Endothelial cell of umbilical vein (primary cell): Measurements from ENCODE around the gene IER3. TPM values are rescaled to one million over a fixed set of nuclear protein-coding genes. Genes with fewer than 3 reads are reported as not detected.

Experiments used
- BruUV-seq: library from RNA; stranded (reverse); fragments of 400-500 nt; replicated peaks from 2 replicates; lab custom pipeline; 2021; lab: Mats Ljungman, UMichigan
- CTCF ChIA-PET: fragments of 300-600, 350-600 bp; sonication (Branson Sonifier 250); formaldehyde crosslinking; loops from one replicate; lab custom pipeline; 2021; ENCODE audit warnings: antibody characterized with exemption, inconsistent platforms; lab: Charles Lee
- POLR2A ChIA-PET: fragments of 300-600, 350-600 bp; sonication (Branson Sonifier 250); formaldehyde crosslinking; loops from one replicate; lab custom pipeline; 2021; ENCODE audit warnings: antibody characterized with exemption, inconsistent platforms; lab: Charles Lee
- DNase-seq: peaks from one replicate; pipeline ENCODE4 v3.0.0-alpha.2; 2011; ENCODE audit warnings: low read depth, low spot score
- FAIRE-seq: peaks from 2 replicates; lab custom pipeline; 2011; peaks lifted over from hg19 to GRCh38; lab: Jason Lieb, UNC
- H2AFZ ChIP-seq: 2 replicates; pipeline ENCODE4 v1.6.0; 2012; ENCODE audit warnings: low read depth, low read length, control low read depth, inconsistent platforms
- H3K27ac ChIP-seq: 2 replicates; pipeline ENCODE4 v1.5.1; 2011; ENCODE audit warnings: low read depth, mild to moderate bottlenecking, control low read depth, low read length, moderate library complexity; ENCODE audit not compliant: insufficient read depth
- H3K27me3 ChIP-seq, 2 experiments: 2 replicates each; pipeline versions ENCODE4 v1.6.0 to v1.6.1; 2011; ENCODE audit warnings: low read length in 2 of 2, mixed read lengths in 1 of 2; ENCODE audit not compliant: control insufficient read depth in 2 of 2, insufficient read depth in 2 of 2
- H3K36me3 ChIP-seq, 2 experiments: 2 replicates in 1 of 2; 3 replicates in 1 of 2; pipeline ENCODE4 v1.5.1; 2011; ENCODE audit warnings: low read length in 2 of 2, mild to moderate bottlenecking in 1 of 2, moderate library complexity in 1 of 2; ENCODE audit not compliant: control insufficient read depth in 2 of 2, insufficient read depth in 2 of 2; ENCODE audit errors: extremely low read depth in 1 of 2
- H3K4me1 ChIP-seq: 3 replicates; pipeline ENCODE4 v1.5.1; 2011; ENCODE audit warnings: mild to moderate bottlenecking, low read length; ENCODE audit not compliant: control insufficient read depth, insufficient read depth; ENCODE audit errors: extremely low read depth
- H3K4me2 ChIP-seq: 2 replicates; pipeline ENCODE4 v1.6.1; 2011; ENCODE audit warnings: low read length, control low read depth, mixed read lengths; ENCODE audit not compliant: insufficient read depth
- H3K4me3 ChIP-seq, 3 experiments: fragments of 200-600 bp in 1 of 3; sonication (generic), shearing (Covaris generic) in 1 of 3; replicated peaks in 1 of 3; 2 replicates each; pipeline ENCODE4 v1.5.1; 2011 to 2016; ENCODE audit warnings: control low read depth in 3 of 3, low read length in 3 of 3, mild to moderate bottlenecking in 2 of 3, inconsistent platforms in 1 of 3, low read depth in 1 of 3, moderate library complexity in 1 of 3; ENCODE audit not compliant: insufficient read depth in 1 of 3
- H3K79me2 ChIP-seq: 2 replicates; pipeline ENCODE4 v1.6.0; 2012; ENCODE audit warnings: low read length, inconsistent platforms; ENCODE audit not compliant: control insufficient read depth, insufficient read depth
- H3K9ac ChIP-seq: replicated peaks from 2 replicates; pipeline ENCODE3; 2011; ENCODE audit warnings: low read length, control low read depth; ENCODE audit not compliant: insufficient read depth; ENCODE audit errors: extremely low read depth
- H3K9me1 ChIP-seq: replicated peaks from 3 replicates; pipeline ENCODE4 v1.6.0; 2011; ENCODE audit warnings: mild to moderate bottlenecking, low read length; ENCODE audit not compliant: control insufficient read depth, insufficient read depth; ENCODE audit errors: extremely low read depth
- H3K9me3 ChIP-seq: replicated peaks from 2 replicates; pipeline ENCODE4 v1.5.1; 2012; ENCODE audit warnings: low read length, inconsistent platforms; ENCODE audit not compliant: control insufficient read depth, insufficient read depth
- H4K20me1 ChIP-seq: replicated peaks from 2 replicates; pipeline ENCODE3; 2011; ENCODE audit warnings: mild to moderate bottlenecking, low read length; ENCODE audit not compliant: control insufficient read depth, insufficient read depth; ENCODE audit errors: extremely low read depth
- CTCF ChIP-seq, 2 donors: IDR thresholded peaks; 1 replicate in 1 of 2; 2 replicates in 1 of 2; pipeline ENCODE4 v1.5.1; 2011; ENCODE audit warnings: low read length in 2 of 2, mild to moderate bottlenecking in 2 of 2, moderate library complexity in 2 of 2, control low read depth in 1 of 2, inconsistent platforms in 1 of 2, low read depth in 1 of 2; ENCODE audit not compliant: insufficient read depth in 1 of 2; ENCODE audit errors: extremely low read depth in 1 of 2
- EZH2 ChIP-seq: IDR thresholded peaks from 2 replicates; pipeline ENCODE4 v1.6.1; 2012; ENCODE audit warnings: borderline replicate concordance, low read depth, mild to moderate bottlenecking, moderate library complexity, low read length, inconsistent platforms; ENCODE audit not compliant: severe bottlenecking
- FOS ChIP-seq: IDR thresholded peaks from 2 replicates; pipeline ENCODE4 v1.6.1; 2011; ENCODE audit warnings: mild to moderate bottlenecking, low read length, moderate library complexity, borderline replicate concordance; ENCODE audit not compliant: insufficient read depth
- GATA2 ChIP-seq: IDR thresholded peaks from 2 replicates; pipeline ENCODE4 v1.7.0; 2011; ENCODE audit warnings: low read depth, mild to moderate bottlenecking, moderate library complexity, mixed read lengths, low read length; ENCODE audit not compliant: insufficient read length, insufficient read depth
- JUN ChIP-seq: IDR thresholded peaks from 2 replicates; pipeline ENCODE4 v1.6.1; 2011; ENCODE audit warnings: borderline replicate concordance, low read depth; ENCODE audit not compliant: insufficient read length, insufficient read depth
- MYC ChIP-seq: IDR thresholded peaks from one replicate; pipeline ENCODE4 v1.6.1; 2011; ENCODE audit warnings: mild to moderate bottlenecking, low read depth, low read length
- POLR2A ChIP-seq: IDR thresholded peaks from 2 replicates; pipeline ENCODE4 v1.6.1; 2012; ENCODE audit warnings: low read depth, mild to moderate bottlenecking, control low read depth, low read length
- POLR2AphosphoS5 ChIP-seq: IDR thresholded peaks from 2 replicates; pipeline ENCODE4 v1.6.1; 2012; ENCODE audit warnings: low read depth, mild to moderate bottlenecking, control low read depth, low read length, moderate library complexity; ENCODE audit not compliant: insufficient read depth
- dilution Hi-C: fragments of 300-500 bp; cut with MboI; formaldehyde crosslinking; loops from one replicate; pipeline ENCODE4 v1.15.0; 2019; ENCODE audit warnings: low sequenced_read_pairs; ENCODE audit not compliant: extremely low pct_ligation_motif_present
- intact Hi-C: fragments of 100-400 bp; cut with micrococcal nuclease; formaldehyde crosslinking; loops from one replicate; pipeline ENCODE4 v1.10.0; 2022
- polyA plus RNA-seq, 4 experiments: library from polyadenylated mRNA; depleted of rRNA in 3 of 4; stranded (reverse) in 3 of 4; unstranded in 1 of 4; fragments of >200 nt; gene quantifications; 2 replicates each; pipeline versions ENCODE4 v1.2.1 to v1.2.3, GENCODE V29; 2011 to 2012; ENCODE audit warnings: missing spikeins in 1 of 4
- small RNA-seq: library from RNA; depleted of rRNA; stranded (forward); fragments of <200 nt; gene quantifications from one replicate; pipeline ENCODE3, GENCODE V24; 2012; ENCODE audit warnings: low replicate concordance, low read depth; ENCODE audit not compliant: insufficient read depth, insufficient read length
- total RNA-seq: library from RNA; stranded (reverse); gene quantifications from 2 replicates; pipeline ENCODE4 v1.2.3, GENCODE V29; 2021
- TF ChIP-seq, protein P1 (sequence below): IDR thresholded peaks from 2 replicates; pipeline ENCODE4 v1.6.1; 2011; ENCODE audit not compliant: insufficient read depth, insufficient read length

IER3 gene
- total and polyA plus RNA-seq, 2 donors (not counting 3 experiments of a cell fraction or from before 2014, with no cell fraction given), result 170 to 468 TPM

- TF ChIP-seq MYC (no peak), GATA2 (no peak), CTCF (IDR thresholded peaks at IDR 0.05; ENCODE audit: extremely low read depth in 1 of 2, insufficient read depth in 1 of 2, low read depth in 1 of 2, low read length in 2 of 2) (no peak), POLR2A (no peak), EZH2 (no peak), FOS (no peak), POLR2AphosphoS5 (no peak), JUN (no peak)
- TF ChIP-seq, protein P1, sequence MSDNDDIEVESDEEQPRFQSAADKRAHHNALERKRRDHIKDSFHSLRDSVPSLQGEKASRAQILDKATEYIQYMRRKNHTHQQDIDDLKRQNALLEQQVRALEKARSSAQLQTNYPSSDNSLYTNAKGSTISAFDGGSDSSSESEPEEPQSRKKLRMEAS, result no peak
- ChIA-PET POLR2A (no interaction called here), CTCF (interaction anchor here (4.1 to 4.4 kb wide), 2 partner anchors 8 to 18 kb away, joined by 16 to 17 read pairs; no protein-coding TSS in a partner anchor)
- H3K36me3 ChIP-seq, result no peaks in the 10 kb centered on the region
- no TSS peak for BruUV-seq
- no peaks in the 10 kb centered on the region for H3K4me1 ChIP-seq
- no peaks in the 10 kb centered on the region for H3K9me1 ChIP-seq
- no peak overlapping the region for H3K27ac ChIP-seq
- H3K27me3 ChIP-seq, result no peaks in the 10 kb centered on the region
- intact Hi-C loops (no loop called here), dilution Hi-C loops (no loop called here)
- no peak overlapping the region for H2AFZ ChIP-seq
- FAIRE-seq (no peak), DNase-seq (no peak)
- no peak overlapping the region for H3K4me2 ChIP-seq
- no peak overlapping the region for H3K9ac ChIP-seq
- H4K20me1 ChIP-seq, result no peaks in the 10 kb centered on the region
- H3K4me3 ChIP-seq, result no peak overlapping the region
- H3K9me3 ChIP-seq, result no peaks in the 10 kb centered on the region
- H3K79me2 ChIP-seq, result no peaks in the 10 kb centered on the region
Observed at GRCh38 chr6:30696432-30696831, 47.9 kb downstream of the IER3 start.

Small RNA genes within 50 kb of the gene (small RNA-seq; reads per million reads assigned to genes)
- gene RF00019 (not detected), gene RN7SL353P (not detected)

Other genes with a start within 250 kb of the IER3 start
- gene GNL1, start 188.1 kb downstream of the IER3 start, total RNA-seq, result 87.3 and 103 TPM in 2 replicates
- gene GNL1, start 188.1 kb downstream of the IER3 start, polyA plus RNA-seq, result 58.4 and 63.1 TPM in 2 replicates
- 10.6 and 12.0 TPM in 2 replicates for gene PRR3, start 187.3 kb downstream of the IER3 start, total RNA-seq
- 22.3 and 23.3 TPM in 2 replicates for gene PRR3, start 187.3 kb downstream of the IER3 start, polyA plus RNA-seq
- gene ABCF1, start 173.1 kb downstream of the IER3 start, total RNA-seq, result 55.8 and 60.3 TPM in 2 replicates
- gene ABCF1, start 173.1 kb downstream of the IER3 start, polyA plus RNA-seq, result 29.0 and 34.0 TPM in 2 replicates
- 75.1 and 88.3 TPM in 2 replicates for gene PPP1R10, start 127.3 kb downstream of the IER3 start, total RNA-seq
- 19.2 and 20.3 TPM in 2 replicates for gene PPP1R10, start 127.3 kb downstream of the IER3 start, polyA plus RNA-seq
- 32.6 and 33.7 TPM in 2 replicates for gene MRPS18B, start 126.7 kb downstream of the IER3 start, total RNA-seq
- gene MRPS18B, start 126.7 kb downstream of the IER3 start, polyA plus RNA-seq, result 47.3 and 49.1 TPM in 2 replicates
- 18.4 and 20.2 TPM in 2 replicates for gene ATAT1, start 117.7 kb downstream of the IER3 start, total RNA-seq
- 17.4 and 19.4 TPM in 2 replicates for gene ATAT1, start 117.7 kb downstream of the IER3 start, polyA plus RNA-seq
- 18.5 and 21.0 TPM in 2 replicates for gene C6orf136, start 97.4 kb downstream of the IER3 start, total RNA-seq
- gene C6orf136, start 97.4 kb downstream of the IER3 start, polyA plus RNA-seq, result 19.1 and 20.2 TPM in 2 replicates
- 36.3 and 38.2 TPM in 2 replicates for gene DHX16, start 71.5 kb downstream of the IER3 start, total RNA-seq
- 62.3 and 66.5 TPM in 2 replicates for gene DHX16, start 71.5 kb downstream of the IER3 start, polyA plus RNA-seq
- gene PPP1R18, start 57.9 kb downstream of the IER3 start, total RNA-seq, result 129 and 136 TPM in 2 replicates
- gene PPP1R18, start 57.9 kb downstream of the IER3 start, polyA plus RNA-seq, result 167 and 173 TPM in 2 replicates
- 28.5 and 32.2 TPM in 2 replicates for gene NRM, start 53.6 kb downstream of the IER3 start, total RNA-seq
- 33.8 and 36.7 TPM in 2 replicates for gene NRM, start 53.6 kb downstream of the IER3 start, polyA plus RNA-seq
- 42.3 and 43.6 TPM in 2 replicates for gene MDC1, start 27.3 kb downstream of the IER3 start, total RNA-seq
- 15.6 and 16.8 TPM in 2 replicates for gene MDC1, start 27.3 kb downstream of the IER3 start, polyA plus RNA-seq
- gene TUBB, start 24.2 kb downstream of the IER3 start, total RNA-seq, result 1,243 and 1,276 TPM in 2 replicates
- 1,408 and 1,437 TPM in 2 replicates for gene TUBB, start 24.2 kb downstream of the IER3 start, polyA plus RNA-seq
- 141 and 145 TPM in 2 replicates for gene FLOT1, start 1.9 kb downstream of the IER3 start, total RNA-seq
- 146 and 154 TPM in 2 replicates for gene FLOT1, start 1.9 kb downstream of the IER3 start, polyA plus RNA-seq
- 17.7 and 22.9 TPM in 2 replicates for gene DDR1, start 140.0 kb upstream of the IER3 start, total RNA-seq
- 8.8 and 10.6 TPM in 2 replicates for gene DDR1, start 140.0 kb upstream of the IER3 start, polyA plus RNA-seq
- 51.0 and 52.6 TPM in 2 replicates for gene GTF2H4, start 163.7 kb upstream of the IER3 start, total RNA-seq
- 40.5 and 40.8 TPM in 2 replicates for gene GTF2H4, start 163.7 kb upstream of the IER3 start, polyA plus RNA-seq
- gene VARS2, start 169.7 kb upstream of the IER3 start, total RNA-seq, result 32.5 and 34.3 TPM in 2 replicates
- gene VARS2, start 169.7 kb upstream of the IER3 start, polyA plus RNA-seq, result 17.8 TPM in 2 replicates
- gene SFTA2, start 187.6 kb upstream of the IER3 start, total RNA-seq, result not detected in 2 replicates
- not detected in 2 replicates for gene SFTA2, start 187.6 kb upstream of the IER3 start, polyA plus RNA-seq
- not detected in 2 replicates for gene MUCL3, start 196.4 kb upstream of the IER3 start, total RNA-seq
- gene MUCL3, start 196.4 kb upstream of the IER3 start, polyA plus RNA-seq, result not detected in 2 replicates
- gene MUC21, start 239.2 kb upstream of the IER3 start, total RNA-seq, result not detected in 2 replicates
- gene MUC21, start 239.2 kb upstream of the IER3 start, polyA plus RNA-seq, result not detected in 2 replicates